ENCODE data around the gene RBM25. TPM values are rescaled to one million over a fixed set of nuclear protein-coding genes. Genes with fewer than 3 reads are reported as not detected.

Gene RBM25
- polyA plus RNA-seq, 1 experiment, result 52.4 TPM

GRCh38 chr14:73100334-73100733 lies 42.0 kb downstream of the RBM25 start:
- CTCF ChIA-PET, result interaction anchor here (1.0 kb wide), 1 partner anchor 26 kb away, joined by 4 read pairs; no protein-coding TSS in a partner anchor

DNA sequence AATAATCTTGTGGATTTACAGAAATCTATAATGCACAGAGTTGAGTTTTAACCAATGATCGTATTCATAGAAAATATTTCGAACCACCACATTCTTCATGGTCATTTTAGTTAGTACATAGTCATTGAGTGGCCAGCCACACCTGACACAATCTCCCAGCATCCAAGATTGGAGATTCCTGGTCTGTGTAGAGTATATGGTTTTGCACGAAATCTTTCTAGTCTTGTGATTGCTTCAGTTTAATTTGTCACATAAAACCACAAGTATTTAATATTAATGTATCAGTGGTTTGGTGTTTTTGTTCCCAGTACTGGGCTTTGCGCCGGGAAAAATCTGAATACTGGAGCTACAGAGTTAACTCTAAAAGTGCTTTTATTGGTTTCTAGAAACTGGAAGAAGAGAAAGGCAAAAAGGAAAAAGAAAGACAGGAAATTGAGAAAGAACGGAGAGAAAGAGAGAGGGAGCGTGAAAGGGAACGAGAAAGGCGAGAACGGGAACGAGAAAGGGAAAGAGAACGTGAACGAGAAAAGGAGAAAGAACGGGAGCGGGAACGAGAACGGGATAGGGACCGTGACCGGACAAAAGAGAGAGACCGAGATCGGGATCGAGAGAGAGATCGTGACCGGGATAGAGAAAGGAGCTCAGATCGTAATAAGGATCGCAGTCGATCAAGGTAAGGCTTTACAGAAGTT lies 44.6 kb downstream of the RBM25 start:
- ChIA-PET POLR2A (no interaction called here), CTCF (interaction anchor here (1.4 kb wide), 1 partner anchor 589 kb away, joined by 6 read pairs; no protein-coding TSS in a partner anchor)
- no peak overlapping the region for H3K4me3 ChIP-seq (ENCODE audit: low read depth, low read length)
- H3K27ac ChIP-seq (ENCODE audit: low read depth, low read length), result no peak overlapping the region
- no peak for DNase-seq (ENCODE audit: low read depth, low spot score)
- TF ChIP-seq, protein P1, sequence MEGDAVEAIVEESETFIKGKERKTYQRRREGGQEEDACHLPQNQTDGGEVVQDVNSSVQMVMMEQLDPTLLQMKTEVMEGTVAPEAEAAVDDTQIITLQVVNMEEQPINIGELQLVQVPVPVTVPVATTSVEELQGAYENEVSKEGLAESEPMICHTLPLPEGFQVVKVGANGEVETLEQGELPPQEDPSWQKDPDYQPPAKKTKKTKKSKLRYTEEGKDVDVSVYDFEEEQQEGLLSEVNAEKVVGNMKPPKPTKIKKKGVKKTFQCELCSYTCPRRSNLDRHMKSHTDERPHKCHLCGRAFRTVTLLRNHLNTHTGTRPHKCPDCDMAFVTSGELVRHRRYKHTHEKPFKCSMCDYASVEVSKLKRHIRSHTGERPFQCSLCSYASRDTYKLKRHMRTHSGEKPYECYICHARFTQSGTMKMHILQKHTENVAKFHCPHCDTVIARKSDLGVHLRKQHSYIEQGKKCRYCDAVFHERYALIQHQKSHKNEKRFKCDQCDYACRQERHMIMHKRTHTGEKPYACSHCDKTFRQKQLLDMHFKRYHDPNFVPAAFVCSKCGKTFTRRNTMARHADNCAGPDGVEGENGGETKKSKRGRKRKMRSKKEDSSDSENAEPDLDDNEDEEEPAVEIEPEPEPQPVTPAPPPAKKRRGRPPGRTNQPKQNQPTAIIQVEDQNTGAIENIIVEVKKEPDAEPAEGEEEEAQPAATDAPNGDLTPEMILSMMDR (IDR thresholded peaks at IDR 0.05; ENCODE audit: low read depth, low read length), result no peak
- no peaks in the 10 kb centered on the region for H3K9me3 ChIP-seq (ENCODE audit: control insufficient read depth, insufficient read depth, low read length)
- H3K27me3 ChIP-seq (ENCODE audit: control insufficient read depth, insufficient read depth, low read length), result no peaks in the 10 kb centered on the region

More at GRCh38 chr14:73100334-73100733, 42.0 kb downstream of the RBM25 start:
- Histone ChIP-seq H3K9me3 (ENCODE audit: control insufficient read depth, insufficient read depth, low read length) (no peaks in the 10 kb centered on the region; the same call in 1 of the 2 replicates), H3K4me3 (ENCODE audit: low read depth, low read length) (no peak overlapping the region), H3K27me3 (ENCODE audit: control insufficient read depth, insufficient read depth, low read length) (no peaks in the 10 kb centered on the region), H3K27ac (ENCODE audit: low read depth, low read length) (no peak overlapping the region)
- TF ChIP-seq, protein P1 (IDR thresholded peaks at IDR 0.05; ENCODE audit: low read depth, low read length), result no peak
- DNase-seq (ENCODE audit: low read depth, low spot score), result no peak
- POLR2A ChIA-PET, result no interaction called here

- H3K4me3 ChIP-seq (ENCODE audit: low read depth, low read length), result no peak overlapping the region
- ChIA-PET CTCF (no interaction called here), POLR2A (no interaction called here)
- H3K27me3 ChIP-seq (ENCODE audit: control insufficient read depth, insufficient read depth, low read length), result no peaks in the 10 kb centered on the region
- DNase-seq (ENCODE audit: low read depth, low spot score), result no peak
- TF ChIP-seq, protein P1 (IDR thresholded peaks at IDR 0.05; ENCODE audit: low read depth, low read length), result no peak
- no peaks in the 10 kb centered on the region for H3K9me3 ChIP-seq (ENCODE audit: control insufficient read depth, insufficient read depth, low read length)
- H3K27ac ChIP-seq (ENCODE audit: low read depth, low read length), result no peak overlapping the region
These were observed 46.7 kb downstream of the RBM25 start for GRCh38 chr14:73105050-73105449.

DNA sequence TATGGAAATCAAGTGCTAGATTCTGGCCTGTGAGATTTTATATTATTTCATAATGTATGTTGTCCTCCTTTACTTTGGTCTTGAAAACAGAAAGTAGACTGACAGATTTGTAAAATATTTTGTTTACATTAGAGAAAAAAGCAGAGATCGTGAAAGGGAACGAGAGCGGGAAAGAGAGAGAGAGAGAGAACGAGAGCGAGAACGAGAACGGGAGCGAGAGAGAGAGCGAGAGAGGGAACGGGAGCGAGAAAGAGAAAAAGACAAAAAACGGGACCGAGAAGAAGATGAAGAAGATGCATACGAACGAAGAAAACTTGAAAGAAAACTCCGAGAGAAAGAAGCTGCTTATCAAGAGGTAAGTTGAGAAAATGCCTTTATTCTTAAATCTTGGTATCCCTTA lies 47.4 kb downstream of the RBM25 start:
- Histone ChIP-seq H3K27ac (ENCODE audit: low read depth, low read length) (no peak overlapping the region), H3K9me3 (ENCODE audit: control insufficient read depth, insufficient read depth, low read length) (no peaks in the 10 kb centered on the region), H3K4me3 (ENCODE audit: low read depth, low read length) (no peak overlapping the region), H3K27me3 (ENCODE audit: control insufficient read depth, insufficient read depth, low read length) (no peaks in the 10 kb centered on the region)
- POLR2A ChIA-PET, result no interaction called here
- CTCF ChIA-PET, result interaction anchor here (1.3 kb wide), 1 partner anchor 68 kb away, joined by 3 read pairs; no protein-coding TSS in a partner anchor
- TF ChIP-seq, protein P1 (IDR thresholded peaks at IDR 0.05; ENCODE audit: low read depth, low read length), result no peak
- DNase-seq (ENCODE audit: low read depth, low spot score), result no peak

DNA sequence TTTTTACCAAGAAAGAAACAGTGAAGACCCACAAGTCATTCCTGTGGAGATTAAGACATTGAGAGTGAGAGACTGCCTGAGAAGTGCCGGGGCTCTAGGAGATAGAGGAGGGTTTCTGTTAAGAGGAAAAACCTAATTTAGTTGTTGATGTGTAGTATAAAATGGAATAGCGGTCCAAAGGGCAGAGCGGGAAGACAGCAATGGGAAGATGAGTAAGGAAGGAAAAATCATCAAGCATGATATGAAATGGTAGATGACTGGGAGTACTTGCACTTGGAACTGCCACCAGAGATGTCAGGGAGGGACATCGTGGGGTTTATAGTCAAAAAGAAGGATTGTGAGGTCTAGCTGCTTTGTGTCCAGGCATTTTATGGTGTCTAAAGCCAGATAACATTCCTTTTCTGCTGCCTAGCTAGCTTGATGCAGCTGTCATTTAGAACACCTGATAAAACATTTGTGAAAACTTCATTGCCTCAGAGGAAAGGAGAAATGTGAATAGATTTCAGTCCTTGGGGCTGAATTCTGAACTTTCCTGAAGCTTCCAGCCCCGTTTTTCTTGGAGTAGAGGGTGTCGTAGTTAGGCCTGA lies 57.8 kb downstream of the RBM25 start:
- no peak for DNase-seq (ENCODE audit: low read depth, low spot score)
- TF ChIP-seq, protein P1 (IDR thresholded peaks at IDR 0.05; ENCODE audit: low read depth, low read length), result no peak
- H3K27ac ChIP-seq (ENCODE audit: low read depth, low read length), result no peak overlapping the region
- no peaks in the 10 kb centered on the region for H3K27me3 ChIP-seq (ENCODE audit: control insufficient read depth, insufficient read depth, low read length)
- CTCF ChIA-PET, result no interaction called here
- H3K4me3 ChIP-seq (ENCODE audit: low read depth, low read length), result no peak overlapping the region
- POLR2A ChIA-PET, result no interaction called here
- H3K9me3 ChIP-seq (ENCODE audit: control insufficient read depth, insufficient read depth, low read length), result no peaks in the 10 kb centered on the region
